Progenitor cell of endocrine pancreas (in vitro differentiated cells): ENCODE data around the gene PLPP6. TPM values are rescaled to one million over a fixed set of nuclear protein-coding genes. Genes with fewer than 3 reads are reported as not detected.

Experiments
- DNase-seq: peaks from one replicate; pipeline ENCODE4 v3.0.0; 2021; ENCODE audit warnings: low spot score; ENCODE audit not compliant: unreplicated experiment
- H3K27ac Mint-ChIP-seq: 2 replicates; pipeline ENCODE4 v1.8.0; 2021; ENCODE audit warnings: mild to moderate bottlenecking, moderate library complexity, mixed read lengths
- H3K27me3 Mint-ChIP-seq: 2 replicates; pipeline ENCODE4 v1.8.0; 2021; ENCODE audit warnings: mixed read lengths
- H3K36me3 Mint-ChIP-seq: 2 replicates; pipeline ENCODE4 v1.8.0; 2022; ENCODE audit warnings: mixed read lengths; ENCODE audit not compliant: insufficient read depth
- H3K4me1 Mint-ChIP-seq: 2 replicates; pipeline ENCODE4 v1.8.0; 2021; ENCODE audit warnings: low read depth, mixed read lengths
- H3K4me3 Mint-ChIP-seq: 2 replicates; pipeline ENCODE4 v1.8.0; 2021; ENCODE audit warnings: low read depth, mild to moderate bottlenecking, moderate library complexity, mixed read lengths
- H3K9me3 Mint-ChIP-seq: 2 replicates; pipeline ENCODE4 v1.8.0; 2021; ENCODE audit warnings: low read depth, mixed read lengths
- CTCF ChIP-seq: fragments of 200-600 bp; sonication (generic); IDR thresholded peaks from one replicate; pipeline ENCODE4 v1.5.0; 2021; ENCODE audit warnings: antibody characterized with exemption, mild to moderate bottlenecking; ENCODE audit not compliant: unreplicated experiment
- total RNA-seq: library from RNA; stranded (reverse); gene quantifications from 2 replicates; pipeline ENCODE4 v1.2.1, GENCODE V29; 2021

PLPP6 gene
- total RNA-seq, 1 donor from 2014 or later: 21.2 TPM

- Mint-ChIP-seq H3K27me3 (no peaks in the 10 kb centered on the region), H3K36me3 (peaks cover 4% of the 10 kb centered on the region), H3K4me1 (peaks cover 3% of the 10 kb centered on the region), H3K27ac (no peak overlapping the region), H3K9me3 (no peaks in the 10 kb centered on the region), H3K4me3 (no peak overlapping the region)
- no peak for TF ChIP-seq CTCF
- DNase-seq: no peak
Observed at GRCh38 chr9:4618700-4619099, 43.4 kb upstream of the PLPP6 start.

- no peak for DNase-seq
- Mint-ChIP-seq H3K9me3 (no peaks in the 10 kb centered on the region), H3K36me3 (peaks cover 1% of the 10 kb centered on the region), H3K4me3 (no peak overlapping the region), H3K27me3 (no peaks in the 10 kb centered on the region), H3K27ac (peak overlapping the region; percentile 18), H3K4me1 (peaks cover 3% of the 10 kb centered on the region)
- TF ChIP-seq CTCF: no peak
Observed at GRCh38 chr9:4620057-4620765, 41.9 kb upstream of the PLPP6 start.

- H3K4me3 Mint-ChIP-seq: no peak overlapping the region
- H3K36me3 Mint-ChIP-seq: peaks cover 1% of the 10 kb centered on the region
- no peaks in the 10 kb centered on the region for H3K9me3 Mint-ChIP-seq
- no peak for DNase-seq
- H3K27me3 Mint-ChIP-seq: no peaks in the 10 kb centered on the region
- TF ChIP-seq CTCF: no peak
- peaks cover 3% of the 10 kb centered on the region for H3K4me1 Mint-ChIP-seq
- H3K27ac Mint-ChIP-seq: no peak overlapping the region
Observed at GRCh38 chr9:4620881-4621555, 41.1 kb upstream of the PLPP6 start.

GRCh38 chr9:4622016-4622415 lies 40.1 kb upstream of the PLPP6 start:
- Mint-ChIP-seq H3K4me3 (no peak overlapping the region), H3K27me3 (no peaks in the 10 kb centered on the region), H3K4me1 (peaks cover 3% of the 10 kb centered on the region), H3K27ac (no peak overlapping the region), H3K9me3 (no peaks in the 10 kb centered on the region), H3K36me3 (peaks cover 1% of the 10 kb centered on the region)
- DNase-seq: no peak
- no peak for TF ChIP-seq CTCF

- Mint-ChIP-seq H3K4me3 (no peak overlapping the region), H3K9me3 (no peaks in the 10 kb centered on the region), H3K36me3 (peaks cover 2% of the 10 kb centered on the region), H3K4me1 (no peaks in the 10 kb centered on the region), H3K27me3 (no peaks in the 10 kb centered on the region), H3K27ac (no peak overlapping the region)
- no peak for DNase-seq
- no peak for TF ChIP-seq CTCF
Observed at GRCh38 chr9:4630836-4631235, 31.3 kb upstream of the PLPP6 start.
